Activated CD4-positive, alpha-beta T cell treated with anti-CD3 and anti-CD28 coated beads, Interleukin-2, amount 50 U/mL, for 1 hour (primary cell): Measurements from ENCODE around the gene MRPL55.
"Not testable (repeated sequence)": the region's sequence is repeated elsewhere in the genome, so short reads cannot be mapped to it uniquely, and the experiment has no call there.

Experiments
- DNase-seq: peaks from one replicate; pipeline ENCODE4 v3.0.0-alpha.2; 2020

The MRPL55 gene

GRCh38 chr1:228120351-228120750 is 11.3 kb upstream of the MRPL55 start:
- no peak for DNase-seq

DNA sequence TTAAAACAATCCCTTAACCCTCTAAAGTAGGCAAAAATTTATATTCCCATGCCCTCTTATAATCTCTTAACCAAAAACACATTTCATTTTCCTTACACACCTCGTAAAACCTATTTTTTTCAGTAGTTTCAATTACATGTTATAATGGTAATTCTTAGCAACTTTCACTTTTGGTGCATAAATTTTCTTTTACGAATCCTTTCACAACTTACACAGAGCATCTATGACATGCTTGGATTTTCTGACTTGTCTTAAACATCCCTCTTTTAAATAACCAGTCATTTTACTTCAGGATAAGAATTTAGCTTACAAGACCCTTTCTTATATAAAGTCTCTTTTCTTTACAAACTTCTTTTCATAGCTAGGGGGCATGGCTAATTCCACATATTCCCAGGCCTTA is 8.9 kb upstream of the MRPL55 start:
- no peak for DNase-seq

- DNase-seq: no peak
Observed at GRCh38 chr1:228117335-228117734, 8.2 kb upstream of the MRPL55 start.

DNA sequence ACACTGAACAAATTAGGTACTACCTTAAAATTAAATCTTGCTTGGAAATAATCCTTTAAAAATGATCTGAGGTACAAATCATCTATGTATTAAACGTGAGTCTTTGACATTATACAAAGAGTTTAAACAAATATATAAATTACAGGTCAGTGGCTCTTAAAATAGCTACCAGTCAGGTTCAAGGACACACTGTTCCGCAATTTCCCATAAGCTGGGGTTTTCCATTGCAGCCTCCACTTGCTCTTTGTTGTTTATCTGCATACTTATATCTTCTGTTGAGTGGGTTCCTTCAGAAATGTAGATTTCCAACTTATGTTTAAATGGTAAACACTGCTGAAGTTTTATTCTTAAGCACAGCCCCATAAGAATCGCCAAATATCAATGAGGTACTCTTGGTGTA is 5.7 kb upstream of the MRPL55 start:
- no peak for DNase-seq

GRCh38 chr1:228112617-228113016 is 3.5 kb upstream of the MRPL55 start:
- DNase-seq: no peak

GRCh38 chr1:228112167-228112566 is 3.1 kb upstream of the MRPL55 start:
- no peak for DNase-seq

DNA sequence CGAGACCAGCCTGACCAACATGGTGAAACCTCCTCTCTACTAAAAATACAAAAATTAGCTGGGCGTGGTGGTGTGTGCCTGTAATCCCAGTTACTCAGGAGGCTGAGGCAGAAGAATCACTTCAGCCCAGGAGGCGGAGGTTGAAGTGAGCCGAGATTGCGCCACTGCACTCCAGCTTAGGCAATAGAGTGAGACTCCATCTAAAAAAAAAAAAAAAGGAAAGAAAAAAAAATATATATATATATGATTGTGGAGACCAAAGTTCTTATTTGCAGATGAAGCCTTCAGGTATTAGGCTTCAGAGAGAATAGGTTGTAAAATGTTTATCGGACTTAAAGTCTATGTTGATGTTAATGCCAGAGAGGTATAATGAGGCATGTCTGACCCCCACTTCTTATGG is 2.2 kb upstream of the MRPL55 start:
- not testable (repeated sequence) for DNase-seq

DNA sequence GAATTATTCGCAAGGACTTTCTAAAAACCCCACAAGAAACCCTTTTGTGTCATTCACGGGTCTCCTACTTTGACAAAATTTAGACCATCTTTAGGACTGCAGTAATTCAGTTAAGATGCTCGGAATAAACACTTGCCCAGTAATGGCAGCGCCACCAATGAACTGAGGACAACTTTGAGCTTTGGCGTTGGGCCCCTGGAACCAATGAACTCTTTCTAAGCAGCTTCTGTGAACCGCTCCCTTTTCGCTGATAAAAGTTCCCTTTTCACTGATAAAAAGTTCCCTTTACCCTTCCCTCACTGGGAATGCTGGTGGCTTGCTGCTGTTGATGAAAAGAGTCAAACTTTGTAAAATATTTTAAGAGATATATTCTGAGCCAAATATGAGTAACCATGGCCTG is 1.5 kb upstream of the MRPL55 start:
- no peak for DNase-seq

DNA sequence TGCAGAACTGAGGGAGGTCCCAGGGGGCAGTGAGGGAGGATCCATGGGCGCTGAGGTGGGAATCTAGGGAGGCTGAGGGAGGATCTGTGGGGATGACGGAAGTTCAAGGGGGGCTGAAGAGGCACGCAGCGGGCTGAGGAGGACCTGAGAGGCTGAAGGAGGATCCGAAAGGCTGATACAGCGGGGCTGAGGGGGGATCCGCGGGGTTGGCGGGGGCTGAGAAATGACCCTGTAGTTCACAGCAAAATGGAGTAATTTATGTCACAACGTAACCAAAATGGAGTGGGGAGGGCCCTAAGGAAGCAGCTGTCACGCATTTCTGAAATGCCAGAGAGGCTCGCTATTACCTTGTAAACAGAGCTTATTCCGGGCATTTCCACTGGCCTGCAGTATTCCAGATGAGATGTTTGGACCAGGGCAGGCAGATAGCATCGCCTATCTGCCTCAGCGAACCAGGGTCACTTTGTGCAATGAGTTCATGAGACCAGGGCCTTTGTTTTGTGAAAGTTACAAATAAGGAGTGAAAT is 926 bp upstream of the MRPL55 start:
- DNase-seq: no peak

DNA sequence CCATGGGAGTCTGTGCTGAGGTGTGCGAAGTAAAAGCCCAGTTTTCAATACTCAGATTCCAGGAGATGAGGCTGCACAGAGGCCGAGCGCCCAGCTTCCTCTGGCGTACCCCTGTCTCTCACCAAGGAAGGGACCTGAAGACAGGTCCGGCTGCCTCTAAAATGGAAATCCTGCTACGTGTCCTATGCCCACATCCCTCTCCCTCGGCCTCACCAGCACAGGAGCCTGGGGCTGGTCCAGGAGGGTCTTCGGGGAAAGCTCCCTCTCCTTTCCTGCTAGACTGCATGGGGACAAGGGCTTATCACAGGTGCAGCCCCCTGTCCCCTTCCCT is 392 bp downstream of the MRPL55 start:
- DNase-seq: no peak

- DNase-seq: no peak
Observed at GRCh38 chr1:228108055-228108690, 926 bp downstream of the MRPL55 start.

DNA sequence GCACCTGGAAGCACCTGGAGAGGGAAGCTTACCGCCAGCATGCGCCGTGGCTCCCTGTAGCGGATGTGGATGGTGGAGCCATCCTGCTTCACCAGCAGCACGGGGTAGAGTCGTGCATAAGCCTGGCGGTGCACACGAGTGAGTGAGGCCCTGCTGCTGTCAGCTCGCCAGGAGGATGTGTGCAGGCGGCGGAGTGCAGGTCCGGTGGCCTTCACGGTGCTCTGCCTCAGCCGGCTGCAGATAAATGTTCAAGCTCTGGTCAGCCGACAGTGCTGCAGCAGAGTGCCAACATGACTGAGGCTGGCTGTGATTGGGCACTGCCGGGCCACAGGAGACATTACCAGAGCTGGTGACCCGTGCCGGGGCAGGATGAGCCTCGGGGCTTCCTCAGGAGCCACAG is 1.5 kb downstream of the MRPL55 start:
- DNase-seq: no peak

DNA sequence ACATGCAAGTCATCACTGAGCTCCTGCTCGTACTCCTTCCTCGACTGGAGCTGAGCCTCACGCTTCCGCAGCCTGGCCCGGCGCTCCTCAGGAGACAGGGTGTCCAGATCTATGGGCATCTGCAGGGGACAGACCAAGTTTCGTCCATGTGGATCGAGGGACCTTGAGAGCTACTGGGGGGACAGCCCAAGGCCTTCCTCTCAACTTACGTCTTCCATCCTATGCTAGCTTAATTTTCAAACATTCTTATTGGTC is 2.4 kb downstream of the MRPL55 start:
- DNase-seq: no peak

- no peak for DNase-seq
Observed at GRCh38 chr1:228105996-228106799, 2.9 kb downstream of the MRPL55 start.

DNA sequence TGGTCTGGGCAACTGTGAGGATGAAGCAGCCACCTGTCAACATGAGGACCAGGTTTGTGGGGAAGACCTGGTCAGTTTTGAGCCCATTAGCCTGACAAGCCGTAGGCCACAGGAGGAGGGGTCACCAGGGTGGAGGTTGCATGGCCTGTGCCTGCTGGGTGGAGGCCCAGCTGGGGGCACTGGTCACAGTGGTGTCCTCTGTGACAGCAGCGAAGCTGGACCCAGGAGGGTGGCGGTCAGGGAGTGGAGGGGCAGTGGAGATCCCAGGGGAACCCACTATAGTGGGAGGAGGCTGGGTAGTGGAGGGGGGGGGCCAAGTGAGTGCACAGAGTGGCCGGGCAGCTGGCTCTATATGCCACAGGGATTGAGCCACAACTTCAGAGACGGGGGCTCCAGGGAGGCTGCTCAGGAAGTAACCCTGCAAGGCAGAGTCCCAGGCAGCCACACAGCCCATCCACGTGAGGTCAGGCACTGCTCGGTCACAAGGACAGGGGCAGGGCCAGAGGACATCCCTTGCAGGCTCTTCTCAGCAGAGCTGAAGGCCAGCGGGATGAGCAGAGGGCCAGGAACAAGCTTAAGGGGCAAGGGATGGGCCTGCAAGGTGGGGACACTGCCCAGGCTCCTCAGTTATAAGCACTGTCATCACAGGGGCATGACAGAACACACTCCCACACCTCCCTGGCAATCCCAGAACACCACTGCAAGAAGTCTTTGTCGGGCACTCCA is 3.7 kb downstream of the MRPL55 start:
- DNase-seq: no peak

GRCh38 chr1:228104526-228105269 is 4.4 kb downstream of the MRPL55 start:
- DNase-seq: no peak

DNA sequence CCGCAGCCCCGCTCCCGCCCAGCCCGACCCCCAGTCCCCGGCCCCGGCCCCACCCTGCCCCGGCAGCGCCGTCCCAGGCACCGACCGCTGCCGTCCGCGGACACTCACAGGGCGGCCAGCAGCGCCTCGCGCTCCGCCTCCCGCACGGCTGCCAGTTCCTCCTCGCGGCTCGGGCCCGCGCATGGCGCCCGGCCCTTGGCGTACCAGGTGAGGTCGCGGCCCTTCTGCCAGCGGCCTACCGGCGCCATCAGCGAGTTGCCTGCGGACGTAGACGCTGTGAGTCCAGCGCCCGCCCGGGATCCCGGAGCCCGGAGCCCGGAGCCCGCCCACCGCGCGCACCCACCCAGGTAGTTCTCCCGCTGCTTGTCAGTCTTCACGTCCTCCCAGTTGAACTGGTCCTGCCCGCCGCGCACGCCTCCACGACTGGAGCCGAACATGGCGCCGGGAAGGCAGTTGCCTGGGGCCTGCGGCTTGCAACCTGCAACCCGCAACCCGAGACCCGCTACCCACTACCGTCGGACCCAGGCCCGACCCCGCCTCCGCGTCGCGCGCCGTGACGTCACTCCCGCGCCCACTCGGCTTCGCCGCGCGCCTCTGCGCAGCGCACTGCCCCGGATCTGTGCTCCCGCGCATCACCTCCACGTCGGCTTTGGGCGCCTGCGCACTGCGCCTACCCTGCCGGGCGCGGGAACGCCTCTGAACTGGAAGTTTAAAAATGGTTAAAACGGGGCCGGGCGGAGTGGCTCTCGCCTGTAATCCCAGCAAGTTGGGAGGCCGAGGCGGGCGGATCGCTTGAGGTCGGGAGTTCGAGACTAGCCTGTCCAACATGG is 6.1 kb downstream of the MRPL55 start, which contains the start of gene C1orf35:
TSS of gene C1orf35 (minus strand) at position 535 of the 830 bp plus-strand sequence. CDS start at position 437, 98 bp downstream.
- DNase-seq: peak; percentile 94

GRCh38 chr1:228101994-228102790 is 6.9 kb downstream of the MRPL55 start:
- DNase-seq: peak; percentile 66

DNA sequence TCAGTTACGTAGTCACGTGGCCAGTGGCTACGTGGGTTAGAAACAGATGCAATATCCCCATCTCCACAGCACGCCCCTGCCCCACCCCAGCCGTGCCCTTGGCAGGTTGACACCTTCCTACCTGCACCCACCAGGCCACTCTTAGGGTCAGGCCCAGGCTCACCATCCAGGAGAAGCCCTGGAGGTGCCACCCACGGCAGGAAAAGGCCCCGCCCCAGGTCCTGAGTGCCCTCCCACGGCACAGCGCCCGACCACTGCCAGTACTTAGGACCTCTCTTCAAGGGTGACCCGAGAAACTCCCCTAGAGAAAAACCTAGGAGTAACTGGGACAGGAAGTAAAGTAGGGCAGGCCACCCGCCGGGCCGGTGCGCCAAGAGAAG is 7.5 kb downstream of the MRPL55 start:
- no peak for DNase-seq

DNA sequence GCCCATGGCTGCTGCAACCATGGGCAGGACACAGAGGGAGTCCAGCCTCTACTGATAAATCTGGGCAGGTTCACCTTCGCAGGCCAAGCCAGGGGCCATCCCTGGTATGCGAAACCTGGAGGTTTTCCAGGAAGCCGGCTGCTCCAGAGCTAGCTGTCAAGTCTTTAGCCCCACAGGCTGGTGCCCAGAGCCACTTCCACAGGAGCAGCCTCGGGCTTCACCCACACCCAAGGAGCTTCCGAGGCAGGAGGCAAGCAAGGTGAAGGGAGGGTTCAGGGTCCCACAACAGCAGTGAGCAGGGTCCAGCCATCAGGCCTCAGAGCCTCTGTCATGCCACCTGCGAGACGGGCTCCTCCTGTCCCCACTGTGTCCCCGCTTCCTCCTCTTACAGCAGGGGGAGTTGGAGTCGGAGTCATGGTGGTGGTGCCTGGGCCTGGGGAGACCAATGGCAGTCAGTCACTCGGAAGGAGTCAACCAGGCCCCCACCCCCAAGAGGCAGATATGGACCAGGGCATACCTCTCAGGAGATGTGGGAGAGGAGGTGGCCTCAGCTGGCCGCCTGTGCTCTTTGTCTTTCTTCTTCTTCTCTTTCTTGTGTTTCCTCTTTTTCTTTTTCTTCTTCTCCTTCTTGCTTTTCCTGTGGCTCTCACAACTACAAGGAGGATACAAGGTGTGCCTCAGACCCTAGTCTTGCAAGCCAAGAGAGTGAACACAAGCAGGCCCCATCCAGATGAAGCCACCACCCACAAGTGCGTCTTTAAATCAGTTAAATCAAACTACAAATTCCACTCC is 8.1 kb downstream of the MRPL55 start:
- no peak for DNase-seq

DNA sequence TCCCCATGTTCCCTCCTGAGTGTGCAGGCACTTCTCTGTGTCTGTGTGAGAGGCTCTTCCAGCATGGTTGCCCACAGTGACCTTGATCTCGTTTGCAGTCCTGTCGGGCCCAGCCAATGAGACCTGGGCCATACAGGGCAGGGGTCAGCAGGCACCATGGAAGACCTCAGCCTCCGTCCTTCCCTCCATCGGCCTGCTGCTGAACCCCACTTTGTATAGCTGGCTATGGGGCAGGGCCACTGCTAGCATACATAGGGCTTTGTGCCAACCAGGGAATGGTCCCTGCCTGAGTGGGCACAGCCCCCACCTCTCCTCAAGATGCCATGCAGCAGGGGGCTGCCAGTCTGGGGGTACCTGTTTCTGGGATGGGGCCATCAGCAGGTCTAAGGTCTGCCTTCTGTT is 9.8 kb downstream of the MRPL55 start:
- no peak for DNase-seq
